GM10266 (cell line): Measurements from ENCODE around the gene DOCK8.

Experiments
- DNase-seq: peaks from one replicate; pipeline ENCODE4 v3.0.0; 2012; ENCODE audit errors: extremely low spot score
- TF ChIP-seq, protein P1 (sequence below): IDR thresholded peaks from 2 replicates; pipeline ENCODE4 v1.5.1; 2012; ENCODE audit warnings: mild to moderate bottlenecking, low read depth; ENCODE audit not compliant: control insufficient read depth, insufficient read depth; ENCODE audit errors: missing control alignments

Gene DOCK8

DNA sequence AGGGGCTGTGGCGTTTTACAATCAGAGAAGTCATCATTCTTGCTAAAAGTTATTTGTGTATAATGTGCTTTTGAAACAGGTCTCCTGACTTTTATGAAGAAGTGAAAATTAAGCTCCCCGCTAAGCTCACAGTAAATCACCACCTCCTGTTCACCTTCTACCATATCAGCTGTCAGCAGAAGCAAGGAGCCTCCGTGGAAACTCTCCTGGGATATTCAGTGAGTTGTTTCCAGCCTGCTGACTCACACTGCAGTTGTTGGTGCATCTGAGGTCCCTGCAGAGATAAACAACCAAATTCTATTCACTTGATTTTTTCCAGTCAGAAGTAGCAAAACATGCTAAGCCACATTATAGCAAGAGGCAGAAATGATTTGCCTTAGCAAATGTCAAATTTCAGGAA is 156.7 kb downstream of the DOCK8 start:
- no peak for DNase-seq
- TF ChIP-seq, protein P1, sequence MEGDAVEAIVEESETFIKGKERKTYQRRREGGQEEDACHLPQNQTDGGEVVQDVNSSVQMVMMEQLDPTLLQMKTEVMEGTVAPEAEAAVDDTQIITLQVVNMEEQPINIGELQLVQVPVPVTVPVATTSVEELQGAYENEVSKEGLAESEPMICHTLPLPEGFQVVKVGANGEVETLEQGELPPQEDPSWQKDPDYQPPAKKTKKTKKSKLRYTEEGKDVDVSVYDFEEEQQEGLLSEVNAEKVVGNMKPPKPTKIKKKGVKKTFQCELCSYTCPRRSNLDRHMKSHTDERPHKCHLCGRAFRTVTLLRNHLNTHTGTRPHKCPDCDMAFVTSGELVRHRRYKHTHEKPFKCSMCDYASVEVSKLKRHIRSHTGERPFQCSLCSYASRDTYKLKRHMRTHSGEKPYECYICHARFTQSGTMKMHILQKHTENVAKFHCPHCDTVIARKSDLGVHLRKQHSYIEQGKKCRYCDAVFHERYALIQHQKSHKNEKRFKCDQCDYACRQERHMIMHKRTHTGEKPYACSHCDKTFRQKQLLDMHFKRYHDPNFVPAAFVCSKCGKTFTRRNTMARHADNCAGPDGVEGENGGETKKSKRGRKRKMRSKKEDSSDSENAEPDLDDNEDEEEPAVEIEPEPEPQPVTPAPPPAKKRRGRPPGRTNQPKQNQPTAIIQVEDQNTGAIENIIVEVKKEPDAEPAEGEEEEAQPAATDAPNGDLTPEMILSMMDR = no peak

DNA sequence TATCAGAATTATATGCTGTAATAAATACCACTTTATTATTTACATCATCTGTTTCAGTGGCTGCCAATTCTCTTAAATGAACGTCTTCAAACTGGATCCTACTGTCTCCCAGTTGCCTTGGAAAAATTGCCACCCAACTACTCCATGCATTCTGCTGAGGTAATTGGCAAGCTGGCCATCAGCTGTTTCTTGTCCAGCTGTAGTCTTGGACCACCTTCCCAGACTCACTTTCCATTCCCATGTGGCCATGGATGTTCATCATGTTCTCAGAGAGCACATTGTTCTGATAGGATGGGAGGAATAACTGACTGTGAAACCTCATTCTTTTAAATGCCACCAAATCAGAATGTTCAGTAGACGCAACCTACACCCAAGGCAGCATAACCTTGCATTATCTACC is 157.5 kb downstream of the DOCK8 start:
- TF ChIP-seq, protein P1 = no peak

DNA sequence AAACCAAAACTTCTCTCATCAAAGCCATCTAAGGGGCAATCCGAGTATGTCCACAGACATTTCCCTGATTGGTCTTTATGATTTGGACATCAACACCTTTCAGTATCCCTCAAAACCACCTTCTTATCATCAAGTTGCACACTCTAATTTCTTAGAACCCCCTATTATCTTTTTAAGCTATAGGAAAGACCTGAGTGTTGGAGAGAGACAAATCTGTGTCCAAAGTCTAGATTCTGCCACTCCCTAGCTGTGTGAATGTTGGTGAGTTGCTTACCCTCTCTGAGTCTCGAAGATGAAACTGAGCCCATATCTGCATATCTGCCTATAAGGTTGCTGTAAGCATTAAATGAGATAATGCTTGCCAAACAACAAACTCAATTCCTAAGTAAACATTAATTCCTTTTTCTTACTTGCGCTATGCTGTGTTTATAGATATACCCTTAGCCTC is 159.1 kb downstream of the DOCK8 start:
- TF ChIP-seq, protein P1 = no peak
- DNase-seq = no peak

More for the DNA sequence above, 157.5 kb downstream of the DOCK8 start:
- no peak for DNase-seq

DNA sequence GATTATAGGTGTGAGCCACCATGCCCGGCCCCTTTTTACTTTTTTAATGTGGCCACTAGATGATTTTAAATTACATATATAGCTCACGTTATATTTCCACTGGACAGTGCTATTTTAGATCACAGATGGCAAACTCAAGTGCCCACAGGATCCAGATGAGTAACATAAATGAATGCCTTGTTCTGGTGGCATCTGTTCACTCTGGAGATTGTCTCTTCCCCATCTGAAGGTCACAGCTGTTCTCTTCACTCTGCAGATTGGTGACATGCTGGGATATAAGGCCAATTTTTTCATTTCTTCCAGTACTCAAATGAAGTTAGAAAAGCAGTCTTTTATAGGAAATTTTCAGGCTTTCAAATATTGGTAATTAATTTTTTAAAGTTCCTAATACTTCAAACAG is 160.1 kb downstream of the DOCK8 start:
- TF ChIP-seq, protein P1 = no peak
- no peak for DNase-seq

DNA sequence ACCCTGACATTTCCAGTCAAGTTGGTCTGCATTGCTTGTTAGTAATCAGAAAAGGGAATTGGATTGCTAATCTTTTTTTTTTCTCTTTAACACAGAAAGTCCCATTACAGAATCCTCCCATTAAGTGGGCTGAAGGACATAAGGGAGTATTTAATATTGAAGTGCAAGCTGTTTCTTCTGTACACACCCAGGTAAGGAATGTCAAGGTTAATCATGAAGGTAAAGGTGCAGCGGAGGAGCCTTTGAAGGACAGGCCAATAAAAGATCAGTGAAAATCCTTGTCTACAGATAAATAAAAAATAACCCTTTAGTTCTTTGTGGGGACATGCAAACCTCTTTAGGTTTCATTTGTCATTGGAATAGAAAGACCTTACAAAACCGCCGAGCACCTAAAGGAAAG is 161.4 kb downstream of the DOCK8 start:
- TF ChIP-seq, protein P1 = no peak
- DNase-seq = no peak

DNA sequence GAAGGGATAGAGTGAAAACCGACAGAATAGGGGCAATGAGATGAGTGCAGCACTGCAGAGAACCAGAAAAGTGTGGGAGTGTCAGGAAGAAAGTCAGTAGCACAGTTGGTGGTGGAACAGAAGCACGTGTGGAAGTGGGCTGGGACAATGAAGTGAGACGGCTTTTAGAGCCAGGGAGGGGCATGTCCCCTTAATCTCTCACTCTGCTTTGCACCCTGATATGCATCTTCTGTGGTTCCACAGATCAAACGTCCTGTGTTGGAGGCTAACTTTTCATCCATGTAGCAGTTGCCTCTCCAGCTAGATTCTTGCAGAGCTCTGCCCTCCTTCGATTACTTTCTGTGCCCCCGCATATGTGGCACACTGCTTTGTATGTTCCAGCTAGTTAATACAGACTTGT is 163.6 kb downstream of the DOCK8 start:
- TF ChIP-seq, protein P1 = no peak
- no peak for DNase-seq

DNA sequence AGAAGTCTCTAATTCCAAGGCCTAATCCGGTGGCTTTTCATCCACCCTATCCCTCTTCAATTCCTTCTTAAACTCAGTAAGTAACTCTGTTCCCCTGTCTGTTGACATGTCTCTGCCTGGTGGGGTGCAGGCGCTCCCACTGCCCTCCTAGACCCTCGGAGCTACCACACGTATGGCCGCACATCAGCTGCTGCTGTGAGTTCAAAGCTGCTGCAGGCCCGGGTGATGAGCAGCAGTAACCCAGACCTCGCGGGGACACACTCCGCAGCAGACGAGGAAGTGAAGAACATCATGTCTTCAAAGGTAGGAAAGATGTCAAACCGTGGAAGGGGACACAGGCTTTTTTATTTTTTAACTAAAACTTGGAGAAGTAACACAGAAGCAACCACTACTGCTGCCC is 167.7 kb downstream of the DOCK8 start:
- no peak for DNase-seq
- TF ChIP-seq, protein P1 = no peak
